ENCODE results near the gene GORAB. TPM values are rescaled to one million over a fixed set of nuclear protein-coding genes. Genes with fewer than 3 reads are reported as not detected.

Gene GORAB
- total RNA-seq, 4 donors from 2014 or later = 7.7 to 14.7 (median 12.6) TPM

DNA sequence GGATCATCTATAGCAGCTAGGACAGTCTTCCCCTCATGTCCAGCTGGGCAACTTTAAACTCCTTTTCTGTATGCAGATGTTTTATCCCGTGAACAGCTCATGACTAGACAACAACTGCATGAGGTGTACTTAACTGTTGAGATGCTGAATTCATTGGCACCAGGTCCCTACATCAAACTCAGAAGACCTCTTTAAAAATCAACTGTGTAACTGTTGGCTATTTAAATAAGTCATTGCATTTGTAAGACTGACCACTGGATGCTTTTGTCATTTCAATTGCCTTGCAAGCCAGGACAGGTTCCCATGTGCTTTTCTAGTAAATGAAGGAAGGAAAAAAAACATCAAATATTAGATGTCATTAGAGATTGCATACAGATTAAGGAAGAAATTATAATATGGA is 28.3 kb upstream of the GORAB start:
- TF ChIP-seq, protein P1, sequence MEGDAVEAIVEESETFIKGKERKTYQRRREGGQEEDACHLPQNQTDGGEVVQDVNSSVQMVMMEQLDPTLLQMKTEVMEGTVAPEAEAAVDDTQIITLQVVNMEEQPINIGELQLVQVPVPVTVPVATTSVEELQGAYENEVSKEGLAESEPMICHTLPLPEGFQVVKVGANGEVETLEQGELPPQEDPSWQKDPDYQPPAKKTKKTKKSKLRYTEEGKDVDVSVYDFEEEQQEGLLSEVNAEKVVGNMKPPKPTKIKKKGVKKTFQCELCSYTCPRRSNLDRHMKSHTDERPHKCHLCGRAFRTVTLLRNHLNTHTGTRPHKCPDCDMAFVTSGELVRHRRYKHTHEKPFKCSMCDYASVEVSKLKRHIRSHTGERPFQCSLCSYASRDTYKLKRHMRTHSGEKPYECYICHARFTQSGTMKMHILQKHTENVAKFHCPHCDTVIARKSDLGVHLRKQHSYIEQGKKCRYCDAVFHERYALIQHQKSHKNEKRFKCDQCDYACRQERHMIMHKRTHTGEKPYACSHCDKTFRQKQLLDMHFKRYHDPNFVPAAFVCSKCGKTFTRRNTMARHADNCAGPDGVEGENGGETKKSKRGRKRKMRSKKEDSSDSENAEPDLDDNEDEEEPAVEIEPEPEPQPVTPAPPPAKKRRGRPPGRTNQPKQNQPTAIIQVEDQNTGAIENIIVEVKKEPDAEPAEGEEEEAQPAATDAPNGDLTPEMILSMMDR (IDR thresholded peaks at IDR 0.05; ENCODE audit: low read depth) = no peak

GRCh38 chr1:170510163-170510562 is 21.8 kb upstream of the GORAB start:
- TF ChIP-seq, protein P1 (IDR thresholded peaks at IDR 0.05; ENCODE audit: low read depth) = no peak

DNA sequence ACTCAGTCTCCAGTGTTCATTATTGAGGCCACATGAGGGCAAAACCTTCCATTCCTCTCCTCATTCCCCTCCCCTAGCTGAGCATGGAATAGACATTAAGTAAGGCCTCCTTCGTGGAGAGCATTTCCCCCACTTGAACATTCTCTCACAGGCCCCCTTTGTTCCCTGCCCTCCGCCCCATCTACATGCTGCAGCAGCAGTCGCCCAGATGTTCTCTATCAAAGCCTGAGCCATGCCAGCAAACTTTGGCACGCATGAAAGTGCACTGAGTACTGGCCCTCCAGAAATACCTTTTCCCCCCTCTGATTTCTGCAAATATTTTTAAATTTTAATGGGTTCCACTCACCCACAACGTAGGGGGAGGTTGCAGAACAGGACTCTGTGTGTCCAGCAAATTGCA is 20.9 kb upstream of the GORAB start:
- TF ChIP-seq, protein P1 (IDR thresholded peaks at IDR 0.05; ENCODE audit: low read depth) = no peak

DNA sequence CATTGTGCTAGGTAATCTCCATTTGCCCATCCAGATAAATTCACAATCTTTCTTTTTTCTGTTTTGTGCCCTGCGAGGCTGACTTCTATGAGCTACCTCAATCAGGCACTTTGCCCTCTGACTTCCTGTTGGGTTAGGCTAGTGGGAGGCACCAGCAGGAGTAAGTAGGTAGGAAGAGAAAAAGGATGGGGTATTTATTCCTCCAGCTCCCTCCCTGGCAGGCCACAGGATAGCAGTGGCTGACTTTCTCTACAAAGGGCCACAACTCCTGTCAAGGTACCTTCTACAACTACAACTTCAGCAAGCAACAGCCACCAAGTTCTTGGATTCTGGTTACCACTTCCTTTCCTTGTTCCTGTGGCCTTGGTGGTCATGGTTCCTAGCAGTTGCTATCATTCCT is 18.8 kb upstream of the GORAB start:
- TF ChIP-seq, protein P1 (IDR thresholded peaks at IDR 0.05; ENCODE audit: low read depth) = no peak

DNA sequence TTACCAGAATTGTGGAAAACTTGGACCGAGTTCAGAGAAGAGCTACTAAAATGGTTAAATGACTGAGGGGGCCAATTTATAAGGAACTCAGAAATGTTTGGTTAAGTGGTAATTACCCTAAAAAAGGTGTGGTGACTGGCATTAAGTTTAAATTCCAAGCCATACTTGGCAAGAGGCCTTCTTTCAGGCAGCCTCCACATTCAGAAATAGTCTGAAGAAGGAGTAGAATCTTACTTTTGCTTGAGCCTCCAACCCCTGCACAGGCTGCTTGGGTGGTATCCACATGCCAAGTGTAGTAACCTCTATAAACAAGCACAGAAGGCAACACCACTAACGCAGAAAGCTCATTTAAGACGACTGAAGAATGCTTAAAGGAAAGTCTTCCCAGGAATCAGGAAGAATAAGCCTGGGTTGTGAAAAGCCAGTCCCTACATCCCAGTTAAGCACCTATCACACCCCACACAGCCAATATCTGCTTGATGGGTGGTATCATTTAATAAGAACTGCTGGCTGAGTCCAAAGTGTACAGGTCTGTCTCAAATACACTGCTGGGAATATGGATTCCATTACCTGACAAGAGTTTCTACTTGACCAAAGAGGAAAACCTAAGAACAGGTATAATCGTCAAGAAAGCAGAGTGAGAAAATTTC is 13.7 kb upstream of the GORAB start:
- TF ChIP-seq, protein P1 (IDR thresholded peaks at IDR 0.05; ENCODE audit: low read depth) = no peak

DNA sequence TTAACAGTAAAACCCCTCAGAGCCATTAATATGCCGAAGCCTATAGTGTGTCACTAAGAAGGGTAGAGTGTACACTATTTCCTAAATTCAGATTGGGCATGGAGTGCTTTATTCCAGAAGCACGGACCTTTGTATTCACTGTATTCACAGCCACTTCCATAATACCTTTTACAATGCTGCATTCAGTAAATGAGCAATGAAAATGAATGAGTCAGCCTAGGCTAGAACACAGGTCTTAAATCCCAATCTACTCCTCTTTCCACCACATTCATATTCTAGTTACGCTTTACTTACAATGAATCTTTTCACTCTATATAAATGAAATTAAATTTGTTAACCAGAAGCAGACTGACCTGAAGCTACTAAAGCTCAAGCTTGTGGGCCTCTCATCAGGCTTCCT is 13.0 kb upstream of the GORAB start:
- TF ChIP-seq, protein P1 (IDR thresholded peaks at IDR 0.05; ENCODE audit: low read depth) = no peak

DNA sequence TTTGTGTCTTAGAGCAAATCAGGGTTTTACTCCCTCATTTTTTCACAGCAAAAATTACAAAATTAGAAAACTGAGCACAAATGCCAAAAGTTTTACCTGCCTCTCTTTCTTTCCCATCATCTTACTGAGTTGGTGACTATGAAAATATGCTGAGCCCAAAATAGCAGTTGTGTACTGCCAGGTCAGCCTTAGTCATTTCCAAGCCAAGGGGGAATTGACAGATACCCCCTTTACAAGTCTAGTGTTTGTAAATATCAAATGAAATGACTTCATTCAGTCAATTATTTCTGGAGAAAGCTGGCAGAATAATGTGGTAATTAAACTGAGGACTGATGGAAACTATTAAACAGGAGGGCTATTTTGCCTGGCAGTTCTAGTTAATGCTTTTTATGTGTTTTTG is 11.4 kb upstream of the GORAB start:
- TF ChIP-seq, protein P1 (IDR thresholded peaks at IDR 0.05; ENCODE audit: low read depth) = no peak
